NCI-H187 treated with DMSO at 0.1 percent for 48 hours (cell line): ENCODE results near the gene ST6GAL2.

Source experiments
- DNase-seq: peaks from one replicate; lab custom pipeline; 2025; lab: John Stamatoyannopoulos, UW

Gene ST6GAL2

DNA sequence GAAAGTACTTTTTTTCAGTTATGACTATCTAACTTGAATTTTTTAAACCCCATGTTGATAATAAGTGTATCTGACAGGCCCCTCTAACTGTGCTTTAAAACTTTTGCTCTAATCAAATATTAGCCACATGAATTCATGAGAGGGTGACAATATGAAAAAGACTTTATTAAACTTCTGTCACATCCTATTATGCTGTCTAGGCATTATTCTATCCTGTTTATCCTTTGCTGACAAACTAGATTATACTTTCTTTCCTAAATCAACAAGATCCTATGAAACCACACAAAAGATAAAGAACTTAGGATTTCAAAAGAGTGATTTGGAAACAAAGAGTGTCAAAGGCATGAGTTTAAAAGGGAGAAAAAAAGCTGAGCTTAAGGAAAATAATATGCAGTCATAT lies 57.8 kb downstream of the ST6GAL2 start:
- no peak for DNase-seq

DNA sequence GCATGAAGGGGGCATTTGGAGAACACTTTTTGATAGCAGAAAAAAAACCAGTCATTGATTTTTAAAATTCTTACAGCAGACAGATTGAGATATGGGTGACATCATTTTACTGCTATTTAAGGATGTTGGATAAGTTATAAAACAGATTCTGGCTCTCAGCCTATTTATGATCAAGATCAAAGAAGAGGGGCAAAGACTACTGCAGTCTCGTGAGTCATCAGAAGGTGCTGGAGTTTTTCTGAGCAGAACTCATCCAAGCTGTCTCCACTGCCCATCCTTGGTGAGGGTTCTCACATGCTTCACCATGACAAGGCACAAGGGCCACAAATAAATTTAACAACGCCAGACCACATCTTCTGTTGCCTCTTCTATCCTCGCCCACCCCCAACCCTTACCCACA lies 58.8 kb downstream of the ST6GAL2 start:
- DNase-seq = no peak

DNA sequence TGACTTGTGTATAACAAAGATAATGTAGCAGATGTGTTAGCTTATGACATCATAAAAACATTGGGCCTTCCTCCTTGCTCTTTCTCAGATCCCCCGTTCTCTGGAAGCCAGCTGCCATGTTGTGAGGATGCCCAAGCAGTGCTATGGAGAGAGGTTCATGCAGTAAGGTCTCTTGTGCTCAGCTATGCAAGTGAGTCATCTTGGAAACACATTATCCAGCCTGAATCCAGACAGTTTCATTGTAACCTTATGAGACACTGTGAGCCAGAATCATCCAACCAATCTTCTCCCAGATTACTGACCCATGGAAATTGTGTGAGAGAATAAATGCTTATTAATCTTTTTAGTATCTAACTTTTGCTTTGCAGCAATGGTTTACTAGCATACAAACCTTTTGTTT lies 60.8 kb downstream of the ST6GAL2 start:
- DNase-seq = no peak

DNA sequence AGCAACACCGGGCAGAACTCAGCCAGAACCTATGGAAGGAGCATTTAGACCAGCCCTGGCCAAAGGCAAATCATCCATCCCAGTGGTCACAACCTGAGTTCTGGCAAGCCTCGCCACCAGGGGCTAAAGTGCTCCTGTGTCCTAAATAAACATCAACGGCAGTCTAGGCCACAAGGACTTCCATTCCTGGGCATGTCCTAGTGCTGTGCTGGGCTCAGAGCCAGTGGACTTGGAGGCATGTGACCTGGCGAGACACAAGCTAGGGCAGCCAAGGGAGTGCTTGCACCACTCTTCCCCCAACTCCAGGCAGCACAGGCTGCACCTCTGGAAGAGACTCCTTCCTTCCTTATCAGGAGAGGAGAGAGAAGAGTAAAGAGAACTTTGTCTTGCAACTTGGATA lies 69.0 kb downstream of the ST6GAL2 start:
- DNase-seq = no peak

DNA sequence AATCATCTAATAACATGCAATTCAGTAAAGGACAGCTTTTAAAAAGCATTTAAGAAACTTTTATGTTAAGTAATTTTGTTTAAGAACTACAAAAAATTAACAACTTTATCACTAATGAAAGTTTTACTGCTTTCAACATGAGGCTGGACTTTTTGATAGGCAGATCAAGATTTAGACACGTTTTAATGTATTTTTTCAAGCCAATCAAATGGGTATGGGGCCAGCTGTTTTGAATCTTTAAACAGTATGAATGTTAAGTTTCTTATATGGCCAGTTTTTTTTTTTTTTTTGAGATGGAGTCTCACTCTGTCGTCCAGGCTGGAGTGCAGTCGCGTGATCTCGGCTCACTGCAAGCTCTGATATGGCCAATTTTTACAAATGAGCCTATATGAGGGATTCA lies 73.1 kb downstream of the ST6GAL2 start:
- no peak for DNase-seq

DNA sequence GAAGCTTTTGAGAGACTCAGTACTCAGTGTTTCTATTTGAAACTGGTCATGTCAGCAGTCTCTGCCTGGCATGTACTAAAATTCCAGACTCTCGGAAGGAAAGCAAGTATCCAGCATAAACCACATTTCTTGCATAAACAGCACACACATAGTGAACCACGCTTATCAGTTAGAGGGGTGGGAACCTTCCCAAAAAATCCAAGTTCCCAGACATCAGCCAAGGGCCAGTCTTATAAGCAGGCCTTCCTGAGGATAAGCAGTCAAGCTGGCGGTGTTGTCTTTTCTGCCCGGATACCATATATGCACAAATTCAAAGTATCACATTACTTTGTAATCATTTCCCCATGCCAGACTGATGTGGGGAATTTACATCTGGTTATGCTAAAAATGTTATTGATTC lies 73.6 kb downstream of the ST6GAL2 start:
- DNase-seq = no peak

DNA sequence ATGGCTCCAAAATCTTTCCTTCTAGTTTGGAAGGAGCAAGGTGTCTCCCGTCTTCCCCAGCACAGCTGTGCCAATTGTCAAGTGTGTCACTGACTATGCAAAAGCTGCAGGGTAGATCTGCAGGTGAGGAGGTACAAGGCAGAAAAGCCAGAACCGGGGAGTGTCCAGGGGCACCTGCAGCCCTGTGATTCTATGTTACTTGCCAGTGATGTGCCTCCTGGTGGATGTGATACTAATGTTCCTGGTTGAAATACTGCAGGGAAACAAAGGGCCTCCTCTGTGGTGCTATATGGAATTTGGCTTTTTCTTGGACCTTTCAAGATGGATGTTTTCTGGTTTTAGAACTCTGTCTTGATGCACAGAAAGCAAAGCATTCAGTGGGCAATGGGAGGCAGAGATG lies 80.3 kb downstream of the ST6GAL2 start:
- DNase-seq = no peak

DNA sequence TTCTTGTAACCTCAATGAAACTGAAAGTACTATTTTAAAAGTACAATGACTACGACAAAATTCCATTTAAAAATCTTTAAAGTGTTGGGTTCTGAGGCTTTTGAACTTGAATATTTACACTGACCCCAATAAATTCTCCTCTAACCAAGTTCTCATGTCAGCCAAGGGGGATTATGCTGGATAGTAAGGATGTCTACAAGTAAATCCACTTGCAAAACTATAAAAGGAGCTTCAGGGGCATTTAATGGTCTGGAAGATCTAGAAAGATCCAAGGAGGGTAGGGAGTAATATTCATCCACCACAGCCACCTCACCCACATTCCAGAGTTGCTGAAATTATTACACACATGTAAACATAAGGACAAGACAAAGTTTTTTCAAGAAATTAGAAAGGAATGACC lies 81.8 kb downstream of the ST6GAL2 start:
- DNase-seq = no peak

DNA sequence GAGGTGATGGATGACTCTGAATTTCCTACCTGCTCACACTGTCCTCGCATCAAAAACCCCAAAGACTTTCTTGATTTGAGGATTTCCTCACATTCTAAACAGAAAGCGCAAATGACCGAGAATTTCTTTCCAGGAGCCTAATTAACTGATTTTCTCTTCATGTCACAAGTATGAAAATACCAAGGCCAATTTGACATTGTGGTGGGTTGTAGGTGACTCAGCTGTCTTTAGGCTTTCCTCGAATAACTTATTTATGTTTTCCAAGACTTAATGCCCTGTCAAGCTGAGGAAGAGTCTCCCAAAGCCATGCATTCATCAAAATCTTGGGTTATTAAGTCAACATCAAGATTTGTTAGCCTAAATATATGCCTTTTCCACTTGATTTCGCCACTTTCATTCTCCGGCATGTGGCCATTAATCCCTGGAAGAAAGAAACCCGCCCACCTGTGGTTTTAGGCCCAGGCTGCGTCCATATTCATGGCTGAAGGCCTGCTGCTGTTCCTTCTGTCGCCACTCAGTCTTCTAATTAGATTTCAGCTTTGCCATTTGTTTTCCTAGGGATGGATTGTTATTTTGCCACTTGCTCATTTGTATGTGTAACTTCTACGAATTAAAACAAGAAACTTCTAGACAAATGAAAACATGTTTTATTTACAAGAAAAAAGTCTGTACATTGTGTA lies 84.9 kb downstream of the ST6GAL2 start:
- no peak for DNase-seq

DNA sequence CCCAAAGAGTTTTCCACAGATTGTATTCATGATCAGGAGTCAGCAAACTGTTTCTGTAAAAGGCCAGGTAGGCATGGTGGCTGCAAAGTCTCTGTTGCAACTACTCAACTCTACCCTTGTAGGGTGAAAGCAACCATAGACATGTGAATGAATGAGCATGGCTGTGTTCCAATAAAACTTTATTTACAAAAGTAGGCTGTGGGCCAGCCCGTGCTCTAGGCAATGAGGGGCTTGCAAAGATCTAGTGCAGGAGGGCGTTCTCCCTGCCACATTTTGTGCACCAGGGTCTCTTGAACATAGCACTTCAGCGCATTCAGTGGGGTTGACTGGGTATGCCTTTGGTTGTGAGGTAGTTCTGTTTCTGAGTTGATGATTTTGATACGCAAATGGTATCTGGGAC lies 85.8 kb downstream of the ST6GAL2 start:
- no peak for DNase-seq

DNA sequence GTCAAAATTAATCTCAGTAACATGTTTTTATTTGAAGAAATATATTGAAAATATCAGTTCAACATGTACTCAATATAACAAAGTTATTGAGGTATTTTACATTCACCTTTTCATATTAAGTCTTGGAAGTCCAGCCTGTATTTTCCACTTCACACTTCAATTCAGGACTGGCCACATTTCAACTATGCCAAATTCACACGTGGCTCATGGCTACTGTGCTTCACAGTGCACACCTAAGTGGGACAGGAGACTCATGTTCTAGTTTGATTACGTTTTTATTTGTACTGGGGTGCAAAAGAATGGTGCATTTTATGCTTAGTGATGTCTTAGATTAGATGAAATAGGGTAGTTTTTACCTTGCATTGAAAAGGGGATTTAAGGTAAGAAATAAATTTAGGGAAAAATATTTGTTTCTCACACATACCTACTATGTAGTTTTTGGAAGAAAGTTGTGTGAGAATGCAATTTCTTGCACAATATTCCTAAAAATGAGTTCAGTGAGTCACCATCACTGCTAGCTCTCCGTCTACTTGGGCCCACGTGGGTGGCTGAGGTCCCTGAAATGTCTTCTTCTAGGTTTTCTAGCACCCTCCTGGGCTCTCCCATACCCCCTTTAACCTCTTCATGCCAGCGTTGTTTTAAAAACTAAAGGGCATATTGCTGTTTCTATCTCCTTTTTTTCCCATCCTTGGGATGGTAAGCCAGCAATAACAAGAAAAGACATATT lies 87.0 kb downstream of the ST6GAL2 start:
- no peak for DNase-seq

DNA sequence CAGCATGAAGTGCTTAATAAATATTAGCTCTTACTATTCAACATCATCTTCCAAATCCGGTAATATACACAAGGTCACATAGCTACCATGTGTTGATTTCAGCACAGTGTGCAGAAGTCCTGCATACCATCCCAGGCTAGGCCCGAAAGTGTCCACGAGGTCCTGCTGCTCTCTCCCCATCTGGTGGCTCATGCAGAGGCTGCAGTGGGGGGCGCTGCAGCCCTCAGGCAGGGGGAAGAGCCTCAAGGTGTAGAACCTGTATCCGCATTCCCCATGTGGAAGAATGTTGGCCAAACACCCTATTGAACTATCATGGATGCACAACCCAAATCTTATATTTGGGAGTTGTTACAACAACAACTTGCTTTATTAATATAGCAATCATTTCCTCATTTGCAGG lies 88.5 kb downstream of the ST6GAL2 start:
- no peak for DNase-seq

DNA sequence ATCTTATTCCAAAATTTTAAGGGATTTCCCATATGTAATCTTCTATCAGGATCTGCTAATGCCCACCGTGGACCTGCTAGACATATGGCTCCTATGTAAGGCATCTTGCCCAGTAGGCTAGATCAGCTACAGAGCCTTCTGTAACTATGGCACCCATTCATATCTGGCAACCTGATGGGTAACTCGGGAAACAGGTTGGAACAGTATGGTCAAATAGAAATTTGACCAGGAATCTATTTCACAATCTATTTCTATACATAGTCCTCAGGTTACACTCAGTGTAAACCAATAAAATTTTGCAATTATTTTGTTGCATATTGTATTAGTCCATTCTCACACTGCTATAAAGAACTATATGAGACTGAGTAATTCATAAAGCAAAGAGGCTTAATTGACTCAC lies 93.3 kb downstream of the ST6GAL2 start:
- no peak for DNase-seq

DNA sequence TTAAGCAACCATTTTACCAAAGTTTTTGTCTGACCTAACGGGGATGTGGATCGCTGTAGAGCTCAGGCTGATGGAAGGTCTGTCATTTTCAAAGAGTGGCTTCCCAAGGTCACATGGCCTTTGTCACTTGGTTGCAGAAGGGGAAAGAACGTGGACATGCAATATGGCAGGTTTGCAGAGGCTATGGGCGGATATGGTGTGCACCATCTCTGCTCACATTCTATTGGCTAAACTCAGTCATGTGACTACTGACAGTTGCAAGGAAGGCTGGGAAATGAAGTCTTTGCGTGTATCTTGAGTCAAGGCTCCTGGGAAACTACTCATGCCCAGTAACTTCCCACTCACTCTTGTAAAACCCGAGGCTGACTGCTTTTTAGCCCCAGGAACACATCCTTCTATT lies 96.8 kb downstream of the ST6GAL2 start:
- no peak for DNase-seq

DNA sequence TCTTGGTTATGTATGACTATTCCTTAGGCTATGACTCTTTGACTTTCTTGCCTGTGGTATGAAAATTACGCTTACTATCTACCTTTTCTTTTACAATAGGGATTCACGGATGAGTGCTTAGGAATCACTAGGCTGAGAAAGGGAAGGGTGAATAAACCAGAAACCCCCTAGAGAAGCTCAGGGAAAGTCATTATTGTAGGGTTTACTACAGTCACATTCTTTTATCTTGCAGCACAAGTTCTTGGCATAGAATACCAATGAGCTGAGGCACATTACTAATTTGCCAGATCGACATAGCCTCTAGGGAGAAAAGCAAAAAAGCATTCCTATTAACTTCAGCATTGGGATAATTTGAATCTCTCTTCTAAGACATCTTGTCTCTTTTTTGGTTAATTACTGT lies 103.3 kb downstream of the ST6GAL2 start:
- DNase-seq = no peak

DNA sequence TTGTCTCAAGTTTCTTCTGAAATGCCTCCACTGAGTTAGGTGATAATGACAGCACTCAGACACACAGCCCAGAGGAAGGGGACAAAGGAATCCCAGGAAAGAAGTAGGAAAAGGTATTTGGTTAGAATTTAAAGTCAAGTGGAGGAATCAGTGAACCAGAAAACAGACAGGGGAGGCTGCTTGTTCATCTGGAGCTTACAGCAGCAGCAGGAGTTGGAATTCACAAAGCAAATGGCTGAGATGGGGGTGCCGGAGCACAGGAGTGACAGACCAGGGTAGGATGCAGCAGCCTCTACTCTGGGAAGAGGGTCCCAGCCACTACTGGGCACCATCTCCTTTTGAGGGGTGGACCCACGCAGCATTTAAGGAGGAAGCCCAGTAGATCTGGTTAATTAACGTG lies 104.8 kb downstream of the ST6GAL2 start:
- no peak for DNase-seq

DNA sequence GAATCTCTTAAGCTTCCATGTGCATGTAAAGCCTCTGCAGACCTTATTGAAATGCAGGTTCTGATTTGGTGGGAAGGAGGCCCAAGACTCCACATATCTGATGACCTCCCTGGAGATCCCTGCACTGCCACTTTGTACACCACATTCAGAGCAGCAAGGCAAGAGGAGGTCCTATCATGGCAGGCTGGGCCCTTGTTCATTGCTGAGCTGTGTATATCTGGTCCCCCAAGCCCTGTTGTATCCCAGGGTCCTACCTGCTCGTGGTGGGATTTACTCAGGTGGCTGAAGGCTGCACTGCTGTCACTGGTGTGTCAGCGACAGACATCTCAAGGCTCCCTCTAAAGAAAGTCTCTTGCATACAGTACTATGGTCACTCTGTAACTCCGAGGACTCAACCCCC lies 114.2 kb downstream of the ST6GAL2 start:
- no peak for DNase-seq

DNA sequence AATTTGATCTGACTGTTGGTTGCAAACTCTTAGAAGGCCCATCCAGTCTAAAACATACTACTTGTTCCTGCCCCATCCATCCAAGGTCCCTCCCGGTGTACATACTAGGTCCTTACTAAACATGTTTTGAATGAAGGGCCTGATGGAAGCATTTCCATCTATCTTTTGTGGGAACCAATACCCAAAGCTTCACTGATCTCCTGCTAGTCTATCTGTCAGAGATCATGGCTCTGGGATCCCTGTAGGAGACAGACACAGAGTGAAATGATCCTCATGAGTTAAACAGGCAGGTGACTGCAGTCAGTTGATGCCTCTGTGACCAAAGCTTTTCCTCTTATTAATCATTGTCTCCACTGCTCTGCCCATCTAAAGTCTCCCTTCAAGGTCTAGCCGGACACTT lies 115.0 kb downstream of the ST6GAL2 start:
- DNase-seq = no peak

DNA sequence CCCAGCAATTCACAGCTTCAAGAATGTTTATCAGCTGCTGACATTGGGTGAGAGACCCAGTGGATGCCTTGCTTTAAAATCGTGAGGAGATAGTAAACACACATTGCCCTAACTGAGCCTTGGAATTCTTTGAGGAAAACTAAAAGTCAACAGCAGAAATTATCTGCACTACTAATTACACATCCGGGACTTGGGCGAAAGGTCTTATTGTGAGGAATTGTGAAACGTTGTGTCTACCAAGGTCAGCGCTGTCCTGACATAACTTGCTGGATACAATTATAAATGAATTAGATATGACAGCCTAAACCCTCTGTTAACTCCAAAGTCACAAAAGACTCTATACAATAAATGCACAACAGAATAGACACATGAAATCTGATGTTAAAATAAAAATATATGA lies 121.4 kb downstream of the ST6GAL2 start:
- DNase-seq = no peak

DNA sequence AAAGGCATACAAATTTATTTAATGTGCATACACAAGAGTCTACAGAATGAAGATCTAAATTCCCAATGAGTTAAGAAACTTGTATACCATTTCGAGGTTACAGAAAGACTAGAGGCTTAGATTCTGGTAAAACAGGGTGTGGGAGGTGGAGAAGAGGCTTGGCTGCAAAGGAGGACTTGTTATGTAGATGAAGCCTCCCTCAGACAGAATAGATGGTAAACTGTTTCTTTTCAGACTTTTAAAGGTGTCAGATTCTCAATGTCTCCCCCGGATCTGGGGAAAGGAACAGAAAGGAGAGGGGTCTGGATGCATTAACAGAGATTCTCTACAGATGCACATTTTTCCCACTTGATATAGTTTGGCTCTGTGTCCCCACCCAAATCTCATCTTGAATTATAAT lies 126.0 kb downstream of the ST6GAL2 start:
- DNase-seq = no peak

DNA sequence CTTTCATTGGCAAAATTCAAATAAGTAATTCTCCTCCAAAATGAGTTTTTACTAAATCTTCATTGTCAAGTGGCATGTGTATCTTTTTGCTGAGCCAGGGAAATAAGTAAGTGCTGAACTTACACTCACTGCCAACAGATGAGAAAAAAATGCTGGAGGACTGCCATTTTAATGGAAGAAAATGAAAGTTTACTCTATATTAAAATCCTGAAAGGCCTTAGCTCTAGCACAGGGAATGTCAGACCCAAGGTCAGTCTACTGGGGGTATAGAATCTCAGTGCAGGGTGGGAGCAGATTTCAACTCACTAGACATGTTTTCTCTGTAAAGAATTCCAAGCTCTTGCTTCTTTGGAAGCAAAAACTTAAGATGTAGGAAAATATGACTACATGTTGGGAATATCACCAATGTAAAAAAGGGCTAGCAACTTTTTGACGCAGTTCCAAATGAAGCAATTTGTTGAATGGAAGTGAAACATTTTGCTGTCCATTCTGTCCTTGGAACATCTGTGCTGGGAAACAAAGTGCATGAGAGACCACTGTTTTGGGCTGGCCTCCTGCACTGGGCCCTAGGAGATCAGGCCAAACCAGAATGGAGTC lies 127.0 kb downstream of the ST6GAL2 start:
- no peak for DNase-seq
